HS-27A (cell line): ENCODE results near the gene CALCOCO2.
"Not testable (repeated sequence)": the region's sequence is repeated elsewhere in the genome, so short reads cannot be mapped to it uniquely, and the experiment has no call there.

Experiments
- DNase-seq: peaks from one replicate; pipeline ENCODE4 v3.0.0-alpha.2; 2012; ENCODE audit warnings: low read depth, missing footprints

Gene CALCOCO2

DNA sequence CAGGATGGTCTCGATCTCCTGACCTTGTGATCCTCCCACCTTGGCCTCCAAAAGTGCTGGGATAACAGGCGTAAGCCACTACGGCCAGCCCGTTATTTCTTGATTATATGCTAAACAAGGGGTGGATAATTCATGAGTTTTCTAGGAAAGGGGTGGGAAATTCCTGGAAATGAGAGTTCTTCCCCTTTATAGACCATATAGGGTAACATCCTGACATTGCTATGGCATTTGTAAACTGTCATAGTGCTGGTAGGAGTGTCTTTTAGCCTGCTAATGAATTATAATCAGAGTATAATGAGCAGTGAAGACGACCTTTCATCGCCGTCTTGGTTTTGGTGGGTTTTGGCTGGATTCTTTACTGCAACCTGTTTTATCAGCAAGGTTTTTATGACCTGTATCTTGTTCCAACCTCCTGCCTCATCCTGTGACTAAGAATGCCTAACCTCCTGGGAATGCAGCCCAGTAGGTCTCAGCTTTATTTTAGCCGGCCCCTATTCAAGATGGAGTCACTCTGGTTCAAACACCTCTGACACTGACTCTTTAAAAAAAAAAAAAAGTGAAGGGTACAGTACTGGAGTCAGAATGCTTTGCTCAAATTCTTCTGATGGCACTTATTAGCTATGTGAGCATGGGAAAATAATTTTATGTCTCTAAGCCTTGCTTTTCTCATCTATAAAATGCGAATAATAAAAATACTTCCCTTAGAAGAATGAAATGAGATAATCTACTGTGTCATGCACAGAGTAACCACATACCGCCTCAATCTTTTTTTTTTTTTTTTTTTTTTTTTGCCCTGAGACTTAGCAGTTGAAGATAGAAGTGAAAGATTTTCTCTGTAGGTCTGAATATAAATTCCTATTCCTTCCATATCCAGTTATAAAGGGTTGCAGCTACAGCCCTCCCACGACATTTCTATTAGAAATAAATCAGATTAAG lies 5.1 kb upstream of the CALCOCO2 start:
- no peak for DNase-seq

DNA sequence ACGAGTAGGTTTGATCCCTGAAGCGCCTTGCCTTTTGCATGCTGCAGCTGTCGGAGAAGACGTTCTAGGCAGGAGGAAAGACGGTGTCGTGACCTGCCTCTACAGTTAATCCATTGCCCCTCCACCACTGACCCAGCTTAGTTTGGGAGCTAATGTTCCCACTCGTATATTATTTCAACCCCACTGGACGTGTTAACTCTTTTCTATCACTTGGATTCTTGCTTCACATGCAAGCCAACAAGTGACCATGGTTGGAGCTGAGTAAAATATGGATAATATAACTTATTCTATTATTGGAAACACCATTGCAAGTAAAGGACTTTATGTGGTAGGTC lies 681 bp downstream of the CALCOCO2 start:
- DNase-seq = no peak

GRCh38 chr17:48834973-48835372 lies 4.1 kb downstream of the CALCOCO2 start:
- no peak for DNase-seq

GRCh38 chr17:48835971-48836370 lies 5.1 kb downstream of the CALCOCO2 start:
- no peak for DNase-seq

- not testable (repeated sequence) for DNase-seq
Measured at GRCh38 chr17:48837458-48837857, 6.6 kb downstream of the CALCOCO2 start.

DNA sequence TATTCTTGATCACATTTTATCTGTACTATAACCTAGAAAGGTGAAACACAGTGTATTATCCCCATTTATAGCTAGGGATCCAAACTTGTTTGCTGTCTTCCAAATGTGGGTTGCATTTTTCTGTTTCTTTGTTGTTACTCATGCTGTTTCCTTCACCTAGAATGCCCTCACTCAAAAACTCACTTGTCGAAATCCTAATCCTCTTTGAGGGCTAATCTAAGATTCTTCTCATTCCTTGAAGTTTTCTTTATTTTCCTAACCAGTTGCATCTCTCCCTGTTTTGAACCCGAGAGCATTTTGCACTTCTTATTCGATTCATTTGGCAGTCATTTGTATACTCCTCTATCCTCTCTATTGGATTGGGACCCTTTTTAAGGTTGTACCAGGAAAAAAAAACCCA lies 9.6 kb downstream of the CALCOCO2 start:
- DNase-seq = no peak

GRCh38 chr17:48841395-48841831 lies 10.6 kb downstream of the CALCOCO2 start:
- no peak for DNase-seq

DNA sequence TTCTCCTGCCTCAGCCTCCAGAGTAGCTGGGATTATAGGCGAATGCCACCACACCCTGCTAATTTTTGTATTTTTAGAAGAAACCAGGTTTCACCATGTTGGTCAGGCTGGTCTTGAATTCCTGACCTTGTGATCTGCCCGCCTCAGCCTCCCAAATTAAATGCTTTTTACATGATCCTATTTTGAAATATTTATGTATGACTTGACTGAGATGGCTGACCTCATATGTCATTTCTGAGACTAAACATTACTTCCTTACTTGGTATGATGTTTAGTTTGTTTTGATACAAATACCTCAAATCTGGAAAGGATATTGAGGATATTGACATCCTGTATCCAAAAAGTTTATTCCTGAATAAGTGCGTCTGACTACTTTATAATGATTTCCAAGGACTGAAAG lies 11.9 kb downstream of the CALCOCO2 start:
- DNase-seq = no peak

DNA sequence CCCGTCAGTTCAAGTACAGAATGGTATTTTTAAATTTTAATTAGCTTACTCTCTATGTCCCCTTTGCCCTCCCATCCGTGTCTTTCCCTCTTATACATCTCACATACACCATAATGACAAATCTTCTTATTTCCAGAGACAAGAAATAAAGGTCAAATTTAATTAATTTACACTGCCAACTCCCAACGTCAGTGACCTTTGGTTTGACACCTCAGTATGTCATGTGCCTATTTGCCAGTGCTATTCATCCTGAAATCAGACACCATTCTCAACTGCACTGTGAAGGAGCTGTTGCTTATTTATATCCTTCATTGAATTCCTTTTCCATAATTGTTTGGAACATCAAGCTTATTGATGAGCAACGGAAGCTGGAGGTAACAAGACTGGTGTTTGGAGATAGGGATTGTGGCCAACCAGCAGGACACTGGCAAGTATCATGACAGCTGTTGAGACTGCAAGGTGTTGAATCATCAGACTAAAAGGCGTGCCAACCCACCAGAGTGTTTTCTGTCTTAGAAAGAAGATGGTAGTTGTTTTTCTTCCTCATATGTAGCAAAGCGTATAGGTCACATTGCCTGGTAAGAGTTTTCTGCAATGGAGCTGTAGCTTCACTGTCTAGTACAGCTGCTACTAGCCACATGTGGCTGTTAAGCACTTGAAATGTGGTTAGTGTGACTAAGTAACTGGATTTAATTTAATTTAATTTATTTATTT lies 12.5 kb downstream of the CALCOCO2 start:
- no peak for DNase-seq

DNA sequence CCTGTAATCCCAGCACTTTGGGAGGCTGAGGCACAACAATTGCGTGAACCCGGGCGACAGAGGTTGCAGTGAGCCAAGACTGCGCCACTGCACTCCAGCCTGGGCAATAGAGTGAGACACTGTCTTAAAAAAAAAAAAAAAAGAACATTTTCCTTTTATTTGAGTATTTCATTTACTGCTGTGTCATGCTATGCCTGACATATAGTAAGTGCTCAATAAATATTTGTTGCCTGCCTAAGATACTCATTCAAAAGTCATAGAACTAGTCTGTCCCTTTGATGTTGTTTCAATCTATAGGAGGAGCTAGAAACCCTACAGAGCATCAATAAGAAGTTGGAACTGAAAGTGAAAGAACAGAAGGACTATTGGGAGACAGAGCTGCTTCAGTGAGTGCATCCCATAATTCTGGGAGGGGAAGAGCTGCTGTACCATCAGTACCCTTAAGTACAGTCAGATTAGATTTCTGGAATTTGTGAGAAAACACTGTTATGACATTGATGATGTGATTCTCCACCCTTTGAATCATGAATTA lies 20.0 kb downstream of the CALCOCO2 start:
- DNase-seq = no peak

DNA sequence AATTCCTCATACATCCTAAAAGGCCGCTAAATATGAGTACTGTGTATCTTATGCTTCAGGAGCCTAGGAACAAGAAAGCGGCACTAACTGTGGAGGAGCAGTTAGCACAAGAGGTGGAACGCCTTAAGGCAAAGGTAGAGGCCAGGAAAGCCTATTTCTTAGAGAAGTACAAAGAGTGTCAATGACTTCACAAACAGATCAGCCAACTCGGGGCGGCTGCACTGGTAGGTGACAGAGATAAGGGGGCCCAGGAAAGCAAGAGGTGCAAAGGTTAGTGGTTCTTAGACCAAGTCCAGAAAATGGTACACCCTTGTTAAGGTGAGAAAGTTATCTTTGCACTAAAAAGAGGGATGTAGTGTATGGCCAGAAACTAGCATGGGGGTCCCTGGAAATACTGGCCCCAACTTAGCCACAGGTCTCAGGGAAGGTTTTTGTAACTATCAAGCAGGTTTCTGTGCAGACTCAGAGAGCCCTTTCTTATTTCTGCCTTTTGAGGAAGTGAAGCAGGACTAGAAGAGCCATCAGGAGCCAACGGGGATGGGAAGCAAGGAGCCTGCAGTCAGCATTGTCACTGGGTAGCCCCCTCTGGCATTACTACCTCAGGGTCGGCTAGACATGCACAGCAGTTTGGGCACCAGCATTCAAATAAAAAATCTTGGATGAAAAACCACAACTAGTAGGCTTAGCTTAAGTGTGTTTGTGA lies 24.1 kb downstream of the CALCOCO2 start:
- no peak for DNase-seq

DNA sequence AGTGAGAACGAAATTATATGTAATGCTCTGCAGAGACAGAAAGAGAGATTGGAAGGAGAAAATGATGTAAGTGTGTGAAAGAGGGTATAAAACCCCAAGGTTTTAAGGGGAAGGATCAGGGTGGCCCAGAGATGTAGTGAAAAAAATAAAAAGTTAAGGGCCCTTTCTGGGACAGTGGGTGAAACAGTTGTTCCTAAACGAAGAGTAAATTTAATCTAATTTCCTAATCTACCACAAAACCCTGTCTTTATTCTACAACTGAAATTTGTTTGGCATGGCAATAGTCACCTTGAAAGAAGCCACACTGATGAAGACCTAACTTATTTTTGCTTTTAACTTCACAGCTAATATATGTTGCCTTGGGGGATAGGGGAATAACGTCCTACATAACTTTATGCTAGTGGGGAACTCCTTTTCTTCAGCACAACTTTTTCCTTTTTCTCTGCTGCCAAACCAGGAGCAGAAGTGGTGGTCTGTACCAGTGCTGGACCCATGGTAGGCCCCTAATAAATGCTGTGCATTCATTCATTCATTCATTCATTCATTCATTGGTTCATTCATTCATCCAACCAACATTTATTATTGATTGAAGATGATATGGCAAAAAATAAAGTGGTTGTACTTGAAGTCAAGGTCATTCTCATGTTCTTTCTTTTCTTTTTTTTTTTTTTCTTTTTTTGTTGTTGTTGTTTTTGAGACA lies 25.4 kb downstream of the CALCOCO2 start:
- no peak for DNase-seq

DNA sequence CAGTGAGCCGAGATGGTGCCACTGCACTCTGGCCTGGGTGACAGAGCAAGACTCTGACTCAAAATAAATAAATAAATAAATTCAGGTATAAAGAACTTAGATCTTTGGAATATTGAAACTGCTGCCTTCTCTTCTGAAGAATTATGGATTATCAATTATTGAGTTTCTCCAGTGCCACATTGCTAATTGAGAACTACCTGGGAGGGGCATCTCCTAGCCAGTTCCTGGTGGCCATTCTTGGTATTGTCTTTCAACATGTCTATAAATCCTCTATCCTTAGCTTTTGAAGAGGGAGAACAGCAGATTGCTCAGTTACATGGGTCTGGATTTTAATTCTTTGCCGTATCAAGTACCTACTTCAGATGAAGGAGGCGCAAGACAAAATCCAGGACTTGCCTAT lies 29.2 kb downstream of the CALCOCO2 start:
- no peak for DNase-seq

- DNase-seq = no peak
Measured at GRCh38 chr17:48860456-48860855, 29.6 kb downstream of the CALCOCO2 start.

- DNase-seq = no peak
Measured at GRCh38 chr17:48868916-48869500, 38.2 kb downstream of the CALCOCO2 start.

DNA sequence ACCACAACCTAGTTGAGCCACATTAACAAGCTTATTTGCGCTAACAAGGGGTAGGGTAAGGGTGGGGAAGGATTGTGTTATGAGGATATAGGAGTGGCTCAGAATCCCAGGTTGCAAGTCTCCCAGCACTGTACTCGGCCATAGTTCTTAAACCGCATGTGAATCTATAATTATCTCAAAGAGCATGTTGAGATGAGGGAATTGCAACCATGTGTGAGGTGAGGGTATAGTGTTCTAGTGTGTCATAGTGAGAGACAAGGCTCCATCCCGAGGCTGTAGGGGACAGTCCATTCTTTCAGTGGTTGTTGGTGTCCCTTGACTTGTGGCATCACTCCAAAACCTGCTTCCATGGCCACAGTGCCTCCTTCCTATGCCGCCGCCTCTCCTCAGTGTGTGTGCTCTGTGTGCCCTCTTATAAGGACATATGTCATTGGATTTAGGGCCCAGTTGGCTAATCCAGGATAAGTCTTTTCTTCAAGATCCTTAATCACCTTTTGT lies 39.0 kb downstream of the CALCOCO2 start:
- no peak for DNase-seq

DNA sequence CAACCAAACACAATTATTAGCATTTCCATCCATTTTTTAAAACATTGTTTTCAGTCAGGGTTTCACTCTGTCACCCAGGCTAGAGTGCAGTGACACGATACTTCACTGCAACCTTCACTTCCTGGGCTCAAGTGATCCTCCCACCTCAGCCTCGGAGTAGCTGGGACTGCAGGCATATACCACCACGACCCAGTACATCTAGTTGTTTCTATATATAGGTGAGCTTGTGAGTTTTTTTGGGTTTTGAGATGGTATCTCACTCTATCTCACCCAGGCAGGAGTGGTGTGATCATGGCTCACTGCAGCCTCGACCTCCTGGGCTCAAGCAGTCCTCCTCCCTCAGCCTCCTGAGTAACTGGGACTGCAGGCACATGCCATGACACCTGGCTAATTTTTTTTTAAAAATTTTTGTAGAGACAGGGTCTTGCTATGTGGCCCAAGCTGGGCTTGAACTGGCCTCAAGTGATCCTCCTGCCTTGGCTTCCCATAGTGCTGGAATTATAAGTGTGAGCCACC lies 40.3 kb downstream of the CALCOCO2 start:
- DNase-seq = no peak

- no peak for DNase-seq
Measured at GRCh38 chr17:48871551-48872351, 40.9 kb downstream of the CALCOCO2 start.

DNA sequence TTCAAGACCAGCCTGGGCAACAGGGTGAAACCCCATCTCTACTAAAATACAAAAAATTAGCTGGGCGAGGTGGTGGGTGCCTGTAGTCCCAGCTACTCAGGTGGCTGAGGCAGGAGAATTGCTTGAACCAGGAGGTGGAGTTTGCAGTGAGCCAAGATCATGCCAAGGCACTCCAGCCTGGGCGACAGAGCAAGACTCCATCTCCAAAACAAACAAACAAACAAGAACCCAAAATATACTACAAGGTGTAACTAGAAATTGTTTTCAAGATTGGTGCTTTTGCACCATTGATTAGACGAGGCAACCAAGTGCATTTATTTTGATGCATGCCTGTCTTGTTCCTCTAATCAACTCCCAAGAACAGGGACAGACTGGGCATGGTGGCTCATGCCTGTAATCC lies 41.6 kb downstream of the CALCOCO2 start:
- not testable (repeated sequence) for DNase-seq

GRCh38 chr17:48873209-48873608 lies 42.4 kb downstream of the CALCOCO2 start:
- no peak for DNase-seq
